Right forelimb (tissue), 1 donor: Measurements from ENCODE around the gene PET100.

Experiments
- DNase-seq: peaks from one replicate; pipeline ENCODE4 v3.0.0-alpha.2; 2018

Gene PET100

DNA sequence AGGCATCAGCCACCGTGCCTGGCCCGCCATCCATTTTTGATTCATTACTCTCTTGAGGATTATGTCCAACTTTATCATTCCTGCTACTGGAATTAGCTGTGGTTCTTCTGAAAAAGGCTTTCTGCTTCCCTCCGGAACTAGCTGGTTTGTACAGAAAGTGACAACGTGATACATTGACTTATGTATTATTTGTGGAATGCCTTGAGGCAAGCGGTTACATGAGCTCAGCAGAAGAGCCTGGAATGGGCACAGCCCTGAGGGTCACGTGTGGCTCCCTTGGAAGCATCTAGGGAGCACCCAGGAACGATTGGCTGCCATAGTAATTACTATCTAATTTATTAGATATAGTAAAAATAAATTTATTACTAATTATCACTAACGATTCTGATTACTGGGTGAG lies 24.8 kb downstream of the PET100 start:
- DNase-seq: no peak

DNA sequence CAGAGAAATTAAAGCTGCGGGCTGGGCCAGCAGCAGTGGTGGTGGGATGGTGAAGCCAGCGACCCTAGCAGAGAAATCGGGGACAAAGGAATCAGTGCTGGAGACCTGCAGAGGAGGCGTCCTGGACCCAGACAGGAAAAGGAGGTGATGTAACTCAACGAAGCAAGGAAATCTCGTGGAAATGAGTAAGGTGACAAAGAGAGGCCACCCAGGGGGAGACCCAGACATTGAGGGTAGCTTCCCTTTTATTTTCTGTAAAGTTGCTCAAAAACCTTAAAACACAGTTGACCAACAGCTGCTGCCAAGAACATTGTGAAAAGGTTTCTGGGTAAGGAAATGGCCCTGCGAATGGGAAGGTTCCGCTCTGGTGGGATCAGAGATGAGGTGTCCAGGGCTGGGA lies 26.0 kb downstream of the PET100 start:
- no peak for DNase-seq

DNA sequence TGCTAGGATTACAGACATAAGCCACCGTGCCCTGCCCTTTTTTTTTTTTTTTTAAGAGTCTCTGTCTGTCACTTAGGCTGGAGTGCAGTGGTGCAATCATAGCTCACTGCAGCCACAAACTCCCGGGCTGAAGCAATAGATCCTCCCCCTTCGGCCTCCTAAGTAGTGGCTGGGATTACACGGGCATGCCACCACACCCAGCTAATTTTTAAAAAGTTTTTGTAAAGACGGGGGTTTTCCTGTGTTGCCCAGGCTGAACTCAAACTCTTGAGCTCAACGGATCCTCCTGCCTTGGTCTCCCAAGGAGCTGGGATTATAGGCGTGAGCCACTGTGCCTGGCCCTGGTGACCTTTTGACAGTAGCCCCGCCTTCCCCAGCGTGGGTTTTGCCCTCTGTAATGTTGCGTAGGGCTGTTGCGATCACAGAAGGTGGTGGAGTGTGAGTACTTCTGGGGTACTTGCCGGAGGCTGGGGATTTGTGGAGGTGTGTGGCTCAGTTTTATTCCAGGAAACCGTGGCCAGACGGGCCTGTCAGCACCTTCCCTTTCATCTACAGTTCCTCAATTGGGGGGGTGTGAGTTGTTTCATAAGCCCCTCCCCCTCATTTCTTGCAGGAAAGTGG lies 27.6 kb downstream of the PET100 start:
- no peak for DNase-seq

DNA sequence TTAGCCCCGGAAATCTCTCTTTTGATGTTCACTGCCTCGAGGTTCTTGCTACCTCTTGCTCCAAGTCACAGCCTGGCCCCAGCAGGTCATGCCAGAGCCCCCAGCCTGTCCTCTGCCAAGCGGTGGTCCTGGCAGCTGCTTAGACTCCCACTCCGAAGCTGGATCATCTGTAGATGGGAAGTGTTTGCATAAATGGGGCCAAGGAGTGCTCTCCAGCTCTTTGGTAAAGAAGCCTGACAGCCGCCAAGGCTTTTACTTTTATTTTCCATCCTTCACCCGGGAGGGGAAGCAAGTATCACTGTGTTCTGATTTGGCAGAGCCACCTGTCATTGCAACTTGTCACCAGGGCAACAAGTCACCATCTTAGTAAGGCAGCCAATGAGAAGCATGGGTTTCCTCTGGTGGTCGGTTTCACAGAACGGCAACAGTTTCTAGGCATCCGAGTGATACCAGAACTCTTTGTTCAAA lies 28.7 kb downstream of the PET100 start:
- no peak for DNase-seq

DNA sequence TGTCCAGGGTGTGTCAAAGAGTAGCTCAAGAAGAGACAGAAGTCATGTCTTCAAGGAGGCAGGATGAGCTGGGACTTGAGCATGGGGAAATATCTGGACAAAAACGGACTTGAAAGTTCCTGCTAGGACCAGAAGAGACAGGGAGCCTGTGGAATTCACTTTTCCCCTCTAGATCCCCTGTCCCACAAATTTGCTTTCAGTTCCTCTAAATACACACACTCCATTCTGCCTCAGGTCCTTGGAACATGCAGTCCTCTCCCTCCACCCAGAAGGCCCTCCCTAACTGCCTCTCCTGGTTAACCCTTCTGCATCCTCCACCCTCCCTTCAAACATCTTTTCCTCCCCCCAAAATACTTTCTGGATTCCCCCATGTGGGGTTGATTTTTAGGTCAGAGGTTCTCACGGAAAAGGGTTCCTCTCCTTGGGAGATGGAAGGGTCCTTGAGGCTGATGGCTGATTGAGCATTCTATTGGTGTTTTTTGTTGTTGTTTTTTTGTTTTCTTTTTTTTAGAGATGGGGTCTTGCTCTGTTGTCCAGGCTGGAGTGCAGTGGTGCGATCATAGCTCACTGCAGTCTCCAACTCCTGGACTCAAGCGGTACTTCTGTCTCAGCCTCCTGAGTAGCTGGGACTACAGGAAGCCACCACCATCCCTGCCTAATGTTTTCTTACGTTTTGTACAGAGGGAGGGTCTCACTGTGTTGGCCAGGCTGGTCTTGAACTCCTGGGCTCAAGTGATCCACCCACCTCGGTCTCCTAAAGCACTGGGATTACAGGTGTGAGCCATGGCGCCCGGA lies 32.3 kb downstream of the PET100 start:
- no peak for DNase-seq

DNA sequence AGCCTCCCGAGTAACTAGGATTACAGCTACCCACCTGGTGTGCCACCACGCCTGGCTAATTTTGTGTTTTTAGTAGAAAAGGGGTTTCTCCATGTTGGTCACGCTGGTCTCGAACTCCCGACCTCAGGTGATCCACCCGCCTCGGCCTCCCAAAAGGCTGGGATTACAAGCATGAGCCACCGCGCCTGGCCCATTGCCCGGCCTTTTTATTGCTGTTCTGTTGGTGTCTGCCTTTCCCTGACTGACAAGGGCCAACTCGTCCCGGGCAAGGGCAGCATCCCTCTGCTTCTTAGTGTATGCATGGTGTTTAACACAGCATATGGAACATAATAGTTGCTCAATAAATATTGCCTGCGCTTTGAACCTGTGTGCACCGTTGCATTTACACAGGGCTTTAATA lies 33.1 kb downstream of the PET100 start:
- no peak for DNase-seq

DNA sequence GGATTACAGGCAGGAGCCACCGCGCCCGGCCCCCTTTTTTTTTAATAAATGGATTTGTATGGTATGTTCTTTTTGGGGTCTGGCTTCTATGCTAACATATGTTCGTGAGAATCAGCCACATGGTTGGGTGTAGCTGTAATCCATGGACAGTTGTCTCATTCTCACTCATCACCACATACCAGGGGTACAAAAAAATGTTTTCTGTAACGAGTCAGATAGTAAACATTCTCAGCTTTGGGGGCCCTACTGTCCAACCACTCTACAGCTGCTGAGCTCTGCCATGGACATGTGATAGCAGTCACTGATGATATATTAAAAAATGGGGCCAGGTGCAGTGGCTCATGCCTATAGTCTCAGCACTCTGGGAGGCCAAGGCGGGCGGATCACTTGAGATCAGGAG lies 34.1 kb downstream of the PET100 start:
- DNase-seq: no peak

DNA sequence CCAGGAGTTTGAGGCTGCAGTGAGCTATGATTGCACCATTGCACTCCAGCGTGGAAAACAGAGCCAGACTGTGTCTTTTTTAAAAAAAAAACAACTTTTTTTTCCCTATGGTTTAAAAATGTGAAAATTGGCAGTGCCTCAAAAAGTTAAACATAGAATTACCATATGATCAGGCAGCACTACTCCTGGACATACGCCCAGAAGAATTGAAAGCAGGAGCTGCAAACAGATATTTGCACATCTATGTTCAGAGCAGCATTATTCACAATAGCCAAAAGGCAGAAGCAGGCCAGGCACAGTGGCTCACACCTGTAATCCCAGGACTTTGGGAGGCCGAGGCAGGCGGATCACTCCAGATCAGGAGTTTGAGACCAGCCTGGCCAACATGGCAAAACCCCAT lies 35.5 kb downstream of the PET100 start:
- DNase-seq: no peak

DNA sequence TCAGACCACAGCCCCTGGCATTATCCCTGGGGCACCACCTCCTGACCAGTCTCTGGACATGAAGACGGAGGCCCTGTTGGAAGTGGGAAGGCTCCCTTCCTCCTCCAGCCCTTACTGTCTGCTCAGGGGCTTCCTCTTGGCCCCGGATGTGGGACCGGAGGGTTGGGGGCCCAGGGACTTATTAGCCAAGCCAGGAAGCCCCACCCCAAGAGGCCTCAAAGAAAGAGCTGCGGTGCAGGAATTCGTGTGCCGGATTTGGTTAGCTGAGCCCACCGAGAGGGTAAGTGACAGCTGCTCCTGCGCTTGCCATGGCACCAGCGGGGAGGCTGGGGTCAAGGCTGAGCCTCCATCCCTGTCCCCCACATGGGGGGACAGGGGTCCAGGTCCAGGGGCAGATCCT lies 39.2 kb downstream of the PET100 start, which contains the start of gene RETN:
RETN (plus strand) TSS at position 208 of the 400 bp plus-strand sequence. CDS start 278 bp downstream, outside the sequence.
- no peak for DNase-seq

DNA sequence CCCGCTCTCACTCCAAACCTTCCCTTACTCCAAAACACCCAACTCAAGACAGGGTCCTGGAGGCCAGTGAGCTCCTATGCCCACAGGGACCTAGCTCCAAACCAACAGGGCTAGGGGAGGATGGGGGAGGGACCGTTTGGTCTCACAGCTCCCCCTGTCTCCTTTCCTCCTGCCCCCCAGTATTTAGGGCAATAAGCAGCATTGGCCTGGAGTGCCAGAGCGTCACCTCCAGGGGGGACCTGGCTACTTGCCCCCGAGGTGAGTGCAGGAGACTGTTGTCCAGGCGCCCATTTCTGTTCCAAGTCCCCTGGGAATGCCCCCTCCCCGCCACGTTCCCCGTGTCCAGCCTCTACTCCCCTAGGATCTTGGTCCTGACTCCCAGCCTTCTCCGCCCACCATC lies 40.0 kb downstream of the PET100 start:
- DNase-seq: no peak

DNA sequence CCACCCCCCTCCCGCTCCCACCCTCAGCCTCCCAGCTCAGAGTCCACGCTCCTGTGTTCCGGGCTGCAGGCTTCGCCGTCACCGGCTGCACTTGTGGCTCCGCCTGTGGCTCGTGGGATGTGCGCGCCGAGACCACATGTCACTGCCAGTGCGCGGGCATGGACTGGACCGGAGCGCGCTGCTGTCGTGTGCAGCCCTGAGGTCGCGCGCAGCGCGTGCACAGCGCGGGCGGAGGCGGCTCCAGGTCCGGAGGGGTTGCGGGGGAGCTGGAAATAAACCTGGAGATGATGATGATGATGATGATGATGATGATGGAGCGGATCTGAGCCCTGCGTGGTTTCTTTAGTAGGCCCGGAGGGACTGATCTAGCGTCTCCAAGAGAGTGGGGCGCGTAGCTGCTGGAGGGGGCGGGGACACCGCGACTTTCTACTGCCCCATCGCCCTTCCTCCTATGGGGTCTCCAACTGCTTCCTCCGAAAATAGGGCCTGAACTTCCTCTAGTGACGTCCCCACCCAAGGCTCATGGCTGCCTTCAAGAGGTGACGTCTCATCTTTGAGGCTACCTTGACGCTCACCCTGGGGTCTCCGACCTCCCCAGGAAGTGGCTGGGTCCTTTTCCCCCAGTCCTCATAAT lies 40.7 kb downstream of the PET100 start:
- no peak for DNase-seq

DNA sequence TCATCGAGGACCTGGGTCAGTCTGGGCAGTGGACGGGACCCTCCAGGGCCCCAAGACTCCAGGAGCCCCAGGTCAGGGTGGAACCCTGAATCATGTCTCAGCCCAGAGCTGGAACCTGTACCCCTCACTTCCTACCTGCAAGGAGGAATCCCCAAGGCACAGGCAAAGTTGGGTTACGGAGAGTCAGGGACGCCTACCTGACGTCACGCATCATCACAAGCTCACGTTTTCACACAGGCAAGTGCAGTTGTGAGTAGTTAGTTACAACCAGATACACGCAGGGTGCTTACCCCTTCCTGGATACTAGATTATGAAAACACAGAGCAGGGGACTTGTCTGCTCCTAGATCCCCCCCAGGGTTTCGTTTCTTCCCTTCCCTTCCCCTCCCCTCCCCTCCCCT lies 41.2 kb downstream of the PET100 start:
- DNase-seq: no peak

DNA sequence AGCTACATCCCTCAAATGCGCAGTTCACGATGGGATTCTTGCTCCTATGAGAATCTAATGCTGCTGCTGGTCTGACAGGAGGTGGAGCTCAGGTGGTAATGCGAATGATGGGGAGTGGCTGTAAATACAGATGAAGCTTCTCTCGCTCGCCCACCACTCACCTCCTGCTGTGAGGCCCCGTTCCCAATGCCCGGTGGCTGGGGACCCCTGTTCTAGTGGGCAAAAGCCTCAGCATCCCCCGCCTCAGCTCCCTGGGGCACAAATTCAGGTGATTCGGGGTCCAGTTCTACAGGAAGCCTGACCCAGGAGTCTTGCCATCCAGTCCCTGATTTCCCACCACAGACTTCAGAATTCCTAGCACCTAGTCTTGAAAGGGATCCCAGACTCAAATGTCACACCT lies 42.9 kb downstream of the PET100 start:
- no peak for DNase-seq

DNA sequence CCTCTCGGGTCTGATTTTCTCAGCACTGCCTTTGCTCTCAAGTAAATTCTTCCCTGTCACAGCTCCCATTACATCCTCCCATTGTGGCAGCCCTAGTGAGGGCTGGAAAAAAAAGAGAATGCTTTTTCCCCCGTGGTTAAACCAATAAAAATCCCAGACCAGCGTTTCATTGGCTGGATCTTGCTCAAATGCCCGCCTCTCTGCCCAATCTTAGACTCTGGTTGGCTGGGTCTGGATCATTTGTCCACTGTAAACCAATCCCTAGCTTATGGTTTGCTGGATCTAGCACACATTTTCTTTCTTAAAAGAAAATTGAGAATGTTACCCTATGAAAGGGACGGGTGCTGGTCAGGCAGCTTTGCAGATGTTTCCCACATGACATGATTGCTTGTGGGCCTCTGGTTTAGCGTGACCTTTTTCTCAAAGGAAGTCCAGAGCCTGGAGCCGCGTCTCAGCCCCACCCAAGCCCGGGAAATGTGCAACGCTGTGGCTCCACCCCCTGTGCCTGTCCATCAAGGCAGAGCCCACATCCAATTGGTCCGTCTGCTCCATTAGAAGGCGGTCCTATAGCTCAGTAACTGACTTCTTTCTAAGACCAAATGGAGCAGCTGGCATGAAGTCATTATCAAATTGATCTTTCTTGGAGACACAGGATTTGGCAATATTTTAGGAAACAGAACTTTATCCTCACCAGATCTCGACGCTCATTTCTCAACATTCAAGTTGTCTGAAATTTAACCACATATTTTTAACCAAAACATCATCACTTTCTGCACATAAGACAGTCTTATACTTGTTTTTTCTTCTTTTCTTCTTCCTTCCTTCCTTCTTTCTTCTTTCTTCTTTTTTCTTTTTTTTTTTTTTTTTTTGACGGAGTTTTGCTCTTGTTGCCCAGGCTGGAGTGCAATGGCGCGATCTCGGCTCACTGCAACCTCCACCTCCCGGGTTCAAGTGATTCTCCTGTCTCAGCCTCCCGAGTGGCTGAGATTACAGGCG lies 44.7 kb downstream of the PET100 start:
- peak; percentile 66 for DNase-seq

DNA sequence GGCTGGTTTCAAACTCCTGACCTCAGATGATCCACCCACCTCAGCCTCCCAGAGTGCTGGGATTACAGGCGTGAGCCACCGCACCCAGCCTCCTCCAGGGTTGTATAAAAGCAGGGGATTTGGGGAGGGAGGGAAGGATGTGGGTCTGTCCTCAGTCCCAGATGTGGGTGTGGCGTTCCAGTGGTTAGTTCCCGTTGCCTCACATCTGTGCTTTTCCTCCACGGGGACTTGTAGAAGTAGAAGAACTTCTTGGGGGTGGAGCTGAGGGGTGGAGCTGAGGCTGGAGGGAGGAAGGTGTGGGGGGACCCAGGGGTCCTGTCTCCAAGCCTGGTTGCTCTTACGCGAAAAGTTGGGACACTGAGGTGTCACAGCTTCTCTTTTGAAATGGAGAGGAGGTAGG lies 46.8 kb downstream of the PET100 start:
- no peak for DNase-seq

DNA sequence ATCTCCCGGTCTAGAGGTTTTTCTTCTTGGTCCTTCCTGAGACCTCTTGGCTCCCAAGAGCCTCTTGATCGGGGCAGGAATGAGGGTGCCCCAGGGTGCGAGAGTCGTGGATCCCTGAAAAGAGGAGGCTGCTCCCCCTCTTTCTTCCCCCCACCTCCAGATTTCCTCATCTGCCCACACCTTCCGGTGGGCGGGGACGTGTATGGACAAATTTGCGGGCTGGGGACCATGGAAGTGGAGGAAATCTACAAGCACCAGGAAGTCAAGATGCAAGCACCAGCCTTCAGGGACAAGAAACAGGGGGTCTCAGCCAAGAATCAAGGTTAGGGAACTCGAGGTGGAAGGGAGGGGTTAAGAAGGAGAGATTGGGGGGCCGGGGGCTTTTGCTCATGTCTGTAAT lies 47.3 kb downstream of the PET100 start, which contains the start of gene MCEMP1:
MCEMP1 (plus strand) TSS at position 237 of the 400 bp plus-strand sequence; CDS start at position 268, 31 bp downstream.
- DNase-seq: no peak

DNA sequence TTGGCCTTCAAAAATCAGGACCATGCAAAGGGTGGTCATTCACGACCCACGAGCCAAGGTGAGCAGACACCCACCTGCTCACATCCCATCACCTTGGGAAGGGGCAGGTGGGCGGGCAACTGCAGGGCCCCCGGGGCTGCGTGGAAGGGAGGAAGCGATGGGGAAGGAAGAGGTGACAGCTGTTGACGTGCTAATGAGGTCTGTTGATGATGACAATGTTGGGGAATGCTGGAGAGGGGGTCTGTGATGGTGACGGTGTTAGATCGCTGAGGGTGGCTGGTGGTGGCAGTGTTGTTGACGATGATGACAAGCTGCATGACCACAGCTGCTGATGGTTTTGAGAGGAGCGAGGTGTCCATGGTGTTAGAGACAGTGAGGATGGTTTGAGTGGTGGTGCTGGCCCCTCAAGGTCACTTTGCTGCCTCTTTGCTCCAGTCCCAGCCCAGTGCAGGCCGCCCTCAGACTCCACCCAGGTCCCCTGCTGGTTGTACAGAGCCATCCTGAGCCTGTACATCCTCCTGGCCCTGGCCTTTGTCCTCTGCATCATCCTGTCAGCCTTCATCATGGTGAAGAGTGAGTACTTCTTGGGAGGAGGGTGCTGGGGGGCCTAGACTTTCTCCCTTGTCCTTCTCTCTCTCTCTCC lies 48.2 kb downstream of the PET100 start:
- DNase-seq: no peak

DNA sequence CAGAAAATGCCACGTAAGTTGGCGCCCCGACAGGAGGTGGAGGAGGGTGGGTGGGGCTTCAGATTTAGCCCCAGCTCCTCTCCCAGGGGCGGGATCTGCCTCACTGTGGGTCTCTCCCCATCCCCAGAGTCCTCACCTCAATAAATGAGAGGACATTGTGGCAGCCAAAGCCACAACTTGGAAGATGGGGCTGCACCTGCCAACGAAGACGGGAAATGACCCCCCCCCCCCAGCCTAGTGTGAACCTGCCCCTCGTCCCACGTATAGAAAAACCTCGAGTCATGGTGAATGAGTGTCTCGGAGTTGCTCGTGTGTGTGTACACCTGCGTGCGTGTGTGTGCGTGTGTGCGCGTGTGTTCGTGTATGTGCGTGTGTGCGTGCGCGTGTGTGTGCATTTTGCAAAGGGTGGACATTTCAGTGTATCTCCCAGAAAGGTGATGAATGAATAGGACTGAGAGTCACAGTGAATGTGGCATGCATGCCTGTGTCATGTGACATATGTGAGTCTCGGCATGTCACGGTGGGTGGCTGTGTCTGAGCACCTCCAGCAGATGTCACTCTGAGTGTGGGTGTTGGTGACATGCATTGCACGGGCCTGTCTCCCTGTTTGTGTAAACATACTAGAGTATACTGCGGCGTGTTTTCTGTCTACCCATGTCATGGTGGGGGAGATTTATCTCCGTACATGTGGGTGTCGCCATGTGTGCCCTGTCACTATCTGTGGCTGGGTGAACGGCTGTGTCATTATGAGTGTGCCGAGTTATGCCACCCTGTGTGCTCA lies 49.6 kb downstream of the PET100 start:
- no peak for DNase-seq

DNA sequence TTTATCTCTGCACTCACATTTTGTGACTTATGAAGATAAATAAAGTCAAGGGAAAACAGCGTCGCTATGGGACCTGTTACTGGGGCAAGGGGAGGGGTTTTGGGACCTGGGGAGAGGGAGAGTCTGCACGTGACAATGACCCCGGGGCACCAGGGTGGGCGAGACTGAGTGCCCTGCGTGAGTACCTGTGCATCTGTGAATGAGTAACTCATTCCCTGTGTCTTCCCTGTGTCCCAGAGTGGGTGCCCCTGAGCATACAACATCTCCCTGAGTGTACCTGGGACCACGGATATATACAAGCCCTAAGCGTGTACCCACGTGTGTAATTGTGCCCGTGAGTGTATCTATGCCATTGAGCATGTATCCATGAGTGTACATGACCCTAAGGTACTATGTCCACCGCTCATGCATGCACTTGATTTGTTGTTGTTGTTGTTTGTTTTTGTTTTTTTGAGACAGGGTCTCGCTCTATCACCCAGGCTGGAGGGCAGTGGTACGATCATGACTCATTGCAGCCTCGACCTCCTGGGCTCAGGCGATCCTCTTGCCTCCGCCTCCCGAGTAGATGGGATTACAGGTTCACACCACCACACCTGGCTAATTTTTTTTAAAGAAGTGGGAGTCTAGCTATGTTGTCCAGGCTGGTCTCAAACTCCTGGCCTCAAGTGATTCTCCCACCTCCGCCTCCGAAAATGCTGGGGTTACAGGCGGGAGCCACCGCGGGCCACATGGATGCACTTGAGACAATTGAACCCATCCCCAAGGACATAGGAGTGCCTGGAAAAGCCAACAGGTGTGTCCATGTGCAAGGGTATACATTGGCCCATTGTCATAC lies 50.4 kb downstream of the PET100 start:
- DNase-seq: no peak
